ENCODE data around the gene SPOCK2. TPM values are rescaled to one million over a fixed set of nuclear protein-coding genes. Genes with fewer than 3 reads are reported as not detected.

Gene SPOCK2
- total RNA-seq, 1 experiment from 2014 or later, result 0.32 TPM

DNA sequence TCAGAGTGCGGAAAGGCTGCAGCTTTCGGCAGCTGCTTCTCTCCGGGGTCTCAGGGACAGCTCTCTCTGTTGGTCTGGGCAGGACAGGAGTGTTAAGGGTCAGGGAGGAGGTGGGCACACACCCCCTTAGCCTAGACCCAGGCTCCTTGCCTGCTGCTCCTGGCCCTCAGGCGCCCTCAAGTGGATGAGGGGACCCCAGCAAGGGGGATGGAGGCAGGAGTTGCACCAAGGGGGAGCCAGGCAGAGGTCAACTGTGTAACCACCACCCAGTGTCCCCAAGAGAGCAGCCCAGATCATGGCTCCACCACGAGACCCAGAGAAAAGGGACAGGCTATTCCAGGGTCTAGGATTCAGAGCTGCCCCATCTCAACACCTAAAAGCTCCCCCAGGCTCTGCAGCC is 26.9 kb downstream of the SPOCK2 start:
- BruUV-seq (replicated peaks), result no TSS peak
- H3K27ac ChIP-seq (ENCODE audit: low read depth, low read length, poor library complexity, severe bottlenecking), result no peak overlapping the region
- no peaks in the 10 kb centered on the region for H3K27me3 ChIP-seq (replicated peaks; ENCODE audit: insufficient read depth, low read depth, low read length, poor library complexity)
- intact Hi-C loops (cut with micrococcal nuclease; ENCODE audit: unreplicated experiment), result no loop called here
- no peaks in the 10 kb centered on the region for H3K36me3 ChIP-seq (ENCODE audit: insufficient read depth, low read length, poor library complexity, severe bottlenecking)
- DNase-seq (ENCODE audit: low spot score), result no peak
- ChIA-PET POLR2A (ENCODE audit: low non-redundant PET) (no interaction called here), CTCF (interaction anchor here (1.1 kb wide), 1 partner anchor 8 kb away, joined by 3 read pairs; no protein-coding TSS in a partner anchor)
- H3K4me1 ChIP-seq (ENCODE audit: insufficient read depth, low read length, poor library complexity, severe bottlenecking), result peaks cover 9% of the 10 kb centered on the region
- TF ChIP-seq, protein P1, sequence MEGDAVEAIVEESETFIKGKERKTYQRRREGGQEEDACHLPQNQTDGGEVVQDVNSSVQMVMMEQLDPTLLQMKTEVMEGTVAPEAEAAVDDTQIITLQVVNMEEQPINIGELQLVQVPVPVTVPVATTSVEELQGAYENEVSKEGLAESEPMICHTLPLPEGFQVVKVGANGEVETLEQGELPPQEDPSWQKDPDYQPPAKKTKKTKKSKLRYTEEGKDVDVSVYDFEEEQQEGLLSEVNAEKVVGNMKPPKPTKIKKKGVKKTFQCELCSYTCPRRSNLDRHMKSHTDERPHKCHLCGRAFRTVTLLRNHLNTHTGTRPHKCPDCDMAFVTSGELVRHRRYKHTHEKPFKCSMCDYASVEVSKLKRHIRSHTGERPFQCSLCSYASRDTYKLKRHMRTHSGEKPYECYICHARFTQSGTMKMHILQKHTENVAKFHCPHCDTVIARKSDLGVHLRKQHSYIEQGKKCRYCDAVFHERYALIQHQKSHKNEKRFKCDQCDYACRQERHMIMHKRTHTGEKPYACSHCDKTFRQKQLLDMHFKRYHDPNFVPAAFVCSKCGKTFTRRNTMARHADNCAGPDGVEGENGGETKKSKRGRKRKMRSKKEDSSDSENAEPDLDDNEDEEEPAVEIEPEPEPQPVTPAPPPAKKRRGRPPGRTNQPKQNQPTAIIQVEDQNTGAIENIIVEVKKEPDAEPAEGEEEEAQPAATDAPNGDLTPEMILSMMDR (conservative IDR thresholded peaks at IDR 0.05; ENCODE audit: low read depth, low read length), result peak; percentile 39
- TF ChIP-seq EZH2 (IDR thresholded peaks at IDR 0.05; ENCODE audit: borderline replicate concordance, low read depth, low read length, poor library complexity, severe bottlenecking), result no peak
- no peaks in the 10 kb centered on the region for H3K9me3 ChIP-seq (ENCODE audit: low read depth, low read length, poor library complexity, severe bottlenecking)
- no peak overlapping the region for H3K4me3 ChIP-seq (ENCODE audit: low read depth, low read length, poor library complexity, severe bottlenecking)

DNA sequence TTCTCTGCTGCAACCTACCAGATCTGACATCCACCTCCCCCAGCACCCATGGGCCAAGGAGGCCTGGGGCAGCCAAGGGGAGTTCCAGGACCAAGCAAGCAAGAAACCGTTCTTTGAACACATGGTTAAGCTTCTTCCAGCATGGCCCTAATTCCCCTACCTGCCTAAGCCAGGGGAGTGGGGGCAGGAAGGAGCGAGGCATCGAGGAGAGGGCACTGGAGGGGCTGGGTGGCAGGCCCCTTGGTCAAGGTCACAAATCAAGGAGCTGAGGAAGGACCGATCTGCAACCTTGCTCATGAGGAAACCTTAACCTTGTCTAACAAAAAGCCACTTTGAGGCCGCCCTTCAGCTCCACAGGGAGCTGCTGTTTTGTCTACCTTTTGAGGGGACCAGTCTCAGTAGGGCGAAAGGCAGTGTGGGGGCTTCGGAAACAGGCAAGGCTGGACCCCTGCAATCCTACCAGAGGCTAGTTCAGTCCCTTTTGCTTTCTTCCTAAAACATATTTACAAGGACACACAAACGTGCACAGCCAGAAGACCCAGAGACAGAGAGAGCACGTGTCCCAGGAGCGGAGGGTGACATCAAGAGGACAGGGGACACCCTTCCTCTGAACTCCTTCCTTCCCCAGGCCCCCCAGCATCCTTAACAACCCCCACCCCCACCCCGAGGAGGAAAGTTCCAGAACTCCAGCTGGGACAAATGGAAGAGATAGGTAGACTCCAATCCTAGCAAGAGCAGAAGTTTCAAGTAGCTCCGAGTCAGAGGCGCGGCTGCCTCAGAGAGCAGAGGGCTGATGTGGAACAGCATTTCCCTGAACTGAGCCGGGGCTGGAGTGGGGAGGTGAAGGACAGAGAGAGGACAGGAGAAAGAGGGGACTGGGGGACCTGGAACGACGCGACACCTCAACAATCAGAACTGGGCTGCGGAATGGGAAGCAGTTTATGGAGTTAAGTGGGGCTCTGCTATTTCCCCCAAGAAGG is 28.2 kb downstream of the SPOCK2 start:
- TF ChIP-seq, protein P1 (conservative IDR thresholded peaks at IDR 0.05; ENCODE audit: low read depth, low read length), result no peak
- TF ChIP-seq EZH2 (IDR thresholded peaks at IDR 0.05; ENCODE audit: borderline replicate concordance, low read depth, low read length, poor library complexity, severe bottlenecking), result no peak
- intact Hi-C loops (cut with micrococcal nuclease; ENCODE audit: unreplicated experiment), result no loop called here
- H3K9me3 ChIP-seq (ENCODE audit: low read depth, low read length, poor library complexity, severe bottlenecking), result no peaks in the 10 kb centered on the region
- BruUV-seq (replicated peaks), result no TSS peak
- no peaks in the 10 kb centered on the region for H3K36me3 ChIP-seq (ENCODE audit: insufficient read depth, low read length, poor library complexity, severe bottlenecking)
- DNase-seq (ENCODE audit: low spot score), result no peak
- ChIA-PET CTCF (interaction anchor here (0.6 to 1.2 kb wide), 4 partner anchors 10 to 325 kb away, joined by 3 to 10 read pairs (median 6); no protein-coding TSS in a partner anchor), POLR2A (ENCODE audit: low non-redundant PET) (no interaction called here)
- H3K4me1 ChIP-seq (ENCODE audit: insufficient read depth, low read length, poor library complexity, severe bottlenecking), result peaks cover 9% of the 10 kb centered on the region
- H3K27ac ChIP-seq (ENCODE audit: low read depth, low read length, poor library complexity, severe bottlenecking), result no peak overlapping the region
- no peak overlapping the region for H3K4me3 ChIP-seq (ENCODE audit: low read depth, low read length, poor library complexity, severe bottlenecking)
- H3K27me3 ChIP-seq (replicated peaks; ENCODE audit: insufficient read depth, low read depth, low read length, poor library complexity), result no peaks in the 10 kb centered on the region

DNA sequence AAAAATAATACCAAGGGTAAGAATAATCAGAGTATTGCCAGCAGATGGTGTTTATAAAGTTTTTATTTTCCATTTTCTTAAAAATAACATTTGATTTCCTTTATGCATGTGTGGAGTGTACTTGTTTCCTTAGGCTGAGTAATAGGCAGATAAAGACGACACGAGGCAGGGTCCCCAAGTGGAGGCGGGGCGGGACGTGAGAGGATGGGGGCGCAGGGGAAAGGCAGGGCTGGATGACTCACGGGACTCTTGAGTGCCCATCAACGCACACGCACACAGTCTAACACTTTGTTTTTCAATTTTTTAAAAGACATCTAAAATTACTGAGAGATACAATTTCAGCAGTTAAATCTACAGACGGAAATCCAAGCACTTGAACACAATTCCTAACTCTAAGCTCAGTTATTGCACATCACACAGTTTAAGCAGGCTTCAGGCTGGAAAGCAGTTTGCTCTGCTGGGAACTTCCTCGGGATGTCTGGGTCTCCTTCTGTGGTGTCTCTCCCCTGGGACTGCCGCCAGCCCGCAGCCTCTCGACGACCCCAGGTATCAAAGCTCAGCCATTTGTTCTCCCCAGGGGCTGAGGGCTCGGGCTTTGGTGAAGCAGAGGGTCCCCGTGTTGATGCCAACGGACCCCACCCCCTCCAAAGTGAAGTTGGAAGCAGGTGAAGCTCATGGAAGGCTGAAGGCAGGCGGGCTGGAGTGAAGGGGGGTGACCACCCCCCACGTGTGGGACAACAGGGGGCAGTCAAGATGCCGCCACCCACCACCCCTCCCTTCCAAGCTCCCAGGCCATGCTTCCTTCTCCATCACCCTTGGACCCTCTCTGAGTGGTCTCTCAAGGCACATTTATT is 29.1 kb downstream of the SPOCK2 start:
- Histone ChIP-seq H3K9me3 (ENCODE audit: low read depth, low read length, poor library complexity, severe bottlenecking) (no peaks in the 10 kb centered on the region), H3K27me3 (replicated peaks; ENCODE audit: insufficient read depth, low read depth, low read length, poor library complexity) (no peaks in the 10 kb centered on the region), H3K4me1 (ENCODE audit: insufficient read depth, low read length, poor library complexity, severe bottlenecking) (peaks cover 9% of the 10 kb centered on the region), H3K36me3 (ENCODE audit: insufficient read depth, low read length, poor library complexity, severe bottlenecking) (no peaks in the 10 kb centered on the region), H3K4me3 (ENCODE audit: low read depth, low read length, poor library complexity, severe bottlenecking) (no peak overlapping the region), H3K27ac (ENCODE audit: low read depth, low read length, poor library complexity, severe bottlenecking) (no peak overlapping the region)
- no peak for TF ChIP-seq EZH2 (IDR thresholded peaks at IDR 0.05; ENCODE audit: borderline replicate concordance, low read depth, low read length, poor library complexity, severe bottlenecking)
- TF ChIP-seq, protein P1 (conservative IDR thresholded peaks at IDR 0.05; ENCODE audit: low read depth, low read length), result no peak
- CTCF ChIA-PET, result interaction anchor here (1.2 kb wide), 1 partner anchor 11 kb away, joined by 4 read pairs; no protein-coding TSS in a partner anchor
- no TSS peak for BruUV-seq (replicated peaks)
- intact Hi-C loops (cut with micrococcal nuclease; ENCODE audit: unreplicated experiment), result no loop called here
- peak; percentile 32 for DNase-seq (ENCODE audit: low spot score)
- POLR2A ChIA-PET (ENCODE audit: low non-redundant PET), result no interaction called here
